ENCODE measurements around the gene CFAP97.
"Not testable (repeated sequence)": the region's sequence is repeated elsewhere in the genome, so short reads cannot be mapped to it uniquely, and the experiment has no call there.

Gene CFAP97

DNA sequence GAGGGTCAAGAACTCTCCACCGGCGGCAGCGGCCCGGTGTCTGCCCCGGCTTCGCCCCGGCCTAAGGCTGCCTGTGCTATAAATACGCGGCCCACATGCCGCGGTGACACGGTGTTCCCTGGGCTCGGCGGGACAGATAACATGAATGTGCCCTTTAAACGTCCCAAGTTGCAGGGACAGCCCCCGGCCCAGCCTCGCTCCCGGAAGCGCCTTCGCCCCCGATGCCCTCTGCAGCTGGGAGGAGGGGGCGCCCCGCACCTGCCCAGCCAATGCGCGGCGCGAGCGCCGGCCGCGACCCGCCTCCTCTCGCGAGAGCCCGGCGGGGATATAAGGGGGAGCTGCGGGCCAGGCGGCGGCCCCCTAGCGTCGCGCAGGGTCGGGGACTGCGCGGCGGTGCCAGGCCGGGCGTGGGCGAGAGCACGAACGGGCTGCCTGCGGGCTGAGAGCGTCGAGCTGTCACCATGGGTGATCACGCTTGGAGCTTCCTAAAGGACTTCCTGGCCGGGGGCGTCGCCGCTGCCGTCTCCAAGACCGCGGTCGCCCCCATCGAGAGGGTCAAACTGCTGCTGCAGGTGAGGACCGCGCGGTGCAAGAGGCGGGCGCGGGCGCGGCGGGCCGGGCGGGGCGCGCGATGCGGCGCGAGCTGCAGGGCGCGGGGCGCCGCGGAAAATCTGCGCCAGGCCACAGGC lies 60.7 kb downstream of the CFAP97 start, which contains the start of gene SLC25A4:
Gene SLC25A4, plus strand, starts transcription at position 355 of the 689 bp plus-strand sequence. Its CDS starts 107 bp downstream, at position 462.
- DNase-seq (ENCODE audit: low spot score), result peak; percentile 83

DNA sequence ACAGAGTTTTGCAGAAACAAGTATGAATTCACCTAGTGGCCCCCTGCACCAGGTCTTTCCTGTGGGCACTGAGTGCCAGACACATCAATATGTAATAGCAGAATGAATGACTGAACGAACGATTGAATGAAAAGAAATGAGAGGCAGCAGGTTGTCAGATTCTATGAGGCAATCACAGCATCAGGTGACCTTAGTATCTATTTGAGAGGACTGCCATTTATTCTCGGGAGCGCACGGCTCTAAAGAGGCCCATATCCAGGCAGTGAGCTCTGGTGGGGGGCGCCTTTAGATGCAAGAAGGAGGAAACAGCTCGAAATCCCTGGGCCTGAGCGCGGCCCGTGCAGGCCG lies 61.3 kb downstream of the CFAP97 start:
- no peak for DNase-seq (ENCODE audit: low spot score)

DNA sequence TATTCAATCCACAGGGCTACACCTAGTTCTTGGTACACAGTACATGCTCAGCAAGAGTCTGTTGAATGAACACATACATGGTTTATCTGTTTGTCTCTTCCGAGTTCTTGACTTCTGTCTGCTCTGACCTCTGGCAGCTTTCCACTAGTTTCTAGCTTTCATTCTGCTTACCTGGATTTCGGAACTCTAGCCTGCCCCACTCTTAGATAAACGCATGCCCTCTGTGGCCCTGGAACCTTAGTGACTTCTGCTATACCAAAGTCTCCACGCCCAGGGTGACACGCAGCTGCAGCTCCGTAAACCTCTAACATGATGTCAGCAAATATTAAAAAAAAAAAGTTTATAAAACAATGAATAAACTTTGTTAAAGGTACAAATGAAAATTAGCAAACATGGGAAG lies 62.0 kb downstream of the CFAP97 start:
- DNase-seq (ENCODE audit: low spot score), result no peak

DNA sequence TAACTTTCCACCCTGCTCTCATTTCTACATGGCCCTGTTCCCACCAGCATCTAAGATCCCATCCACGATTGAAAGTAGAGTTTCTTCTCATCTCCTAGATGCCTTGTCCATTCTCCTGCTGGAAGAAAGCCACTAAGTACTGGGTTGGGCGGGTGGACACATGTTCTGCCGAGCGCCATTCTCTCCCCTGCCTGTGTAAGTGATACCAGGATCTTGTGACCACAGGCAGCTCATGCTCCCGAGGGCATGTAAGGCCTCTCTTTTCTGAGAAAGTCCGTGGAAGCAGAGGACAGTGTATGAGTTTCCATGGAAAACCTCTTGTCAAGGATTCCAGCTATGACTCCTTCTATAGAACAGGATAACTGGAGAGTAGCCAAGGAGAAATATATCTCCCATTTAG lies 64.1 kb downstream of the CFAP97 start:
- DNase-seq (ENCODE audit: low spot score), result no peak

DNA sequence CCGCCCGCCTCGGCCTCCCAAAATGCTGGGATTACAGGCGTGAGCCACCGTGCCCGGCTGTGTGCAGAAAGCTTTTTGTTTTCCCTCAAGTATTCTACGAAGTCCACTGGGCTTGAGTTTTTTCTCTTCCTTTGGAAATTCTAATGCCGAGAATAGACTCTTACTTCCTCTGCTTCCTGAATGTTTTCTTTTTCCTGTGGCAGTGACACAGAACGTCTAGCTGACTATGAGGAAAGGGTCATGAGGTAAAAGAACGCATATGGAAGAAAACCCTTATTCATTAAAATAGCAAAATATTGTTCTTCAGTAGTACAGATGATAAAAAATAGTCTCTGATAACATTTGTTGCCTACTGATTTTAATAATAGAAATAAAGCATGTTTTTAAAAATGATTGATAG lies 65.6 kb downstream of the CFAP97 start:
- DNase-seq (ENCODE audit: low spot score), result no peak

DNA sequence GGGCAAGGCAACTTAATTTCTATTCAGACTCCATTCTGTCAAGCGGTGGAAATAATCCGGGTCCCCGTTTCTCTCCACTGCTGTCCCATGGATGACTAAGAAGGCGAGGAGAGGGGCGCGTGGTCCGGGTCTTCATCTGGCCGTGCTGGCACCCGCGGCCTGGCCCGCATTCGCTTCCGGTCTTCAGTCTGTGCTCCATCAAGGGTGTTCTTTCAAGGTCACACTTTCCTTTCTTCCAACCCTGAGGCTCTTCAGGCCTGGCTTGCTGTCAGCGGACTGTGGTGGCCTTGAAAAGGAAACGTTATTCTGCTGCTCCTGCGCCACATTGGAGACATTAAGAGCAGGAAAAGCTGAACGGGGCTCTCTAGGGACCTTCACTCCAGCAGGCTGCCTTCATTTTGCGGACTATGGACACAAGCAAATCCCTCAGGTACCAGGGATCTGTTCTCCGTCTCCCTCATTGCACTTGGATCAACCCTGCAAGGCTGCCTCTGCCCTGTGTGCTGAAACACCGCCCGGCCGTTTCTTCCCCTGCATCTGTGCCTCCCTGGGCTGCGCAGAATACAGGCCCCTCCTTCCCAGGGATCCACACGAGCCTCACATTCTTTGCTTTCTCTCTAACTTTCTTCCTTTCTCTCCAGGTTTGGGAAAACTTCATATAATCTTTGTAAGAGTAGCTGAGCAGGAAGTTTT lies 66.4 kb downstream of the CFAP97 start:
- no peak for DNase-seq (ENCODE audit: low spot score)

DNA sequence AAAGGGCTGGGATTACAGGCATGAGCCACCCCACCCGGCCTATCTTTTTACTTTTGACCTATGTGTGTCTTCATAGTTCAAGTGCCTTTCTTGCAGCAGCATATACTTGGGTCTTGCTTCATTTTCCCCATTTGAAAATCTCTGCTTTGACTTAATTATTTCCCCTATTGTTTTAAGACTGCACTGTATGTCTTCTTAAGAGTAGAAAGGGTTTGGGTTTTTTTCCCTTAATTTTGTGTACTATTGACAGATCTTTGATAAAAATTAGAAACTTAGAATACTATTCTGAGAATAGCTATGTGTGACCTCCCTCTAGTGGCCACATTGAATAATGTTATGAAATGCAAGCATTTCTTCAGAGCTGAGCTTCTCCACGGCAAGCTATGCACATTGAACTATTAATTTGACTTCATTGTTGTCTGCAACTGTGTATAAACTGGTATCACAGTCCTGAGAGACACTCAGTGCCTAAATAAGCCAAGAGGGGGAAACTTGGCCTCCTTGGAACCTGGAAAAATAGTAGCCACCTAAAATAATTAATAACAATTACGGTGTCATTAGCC lies 69.4 kb downstream of the CFAP97 start:
- DNase-seq (ENCODE audit: low spot score), result peak; percentile 73

DNA sequence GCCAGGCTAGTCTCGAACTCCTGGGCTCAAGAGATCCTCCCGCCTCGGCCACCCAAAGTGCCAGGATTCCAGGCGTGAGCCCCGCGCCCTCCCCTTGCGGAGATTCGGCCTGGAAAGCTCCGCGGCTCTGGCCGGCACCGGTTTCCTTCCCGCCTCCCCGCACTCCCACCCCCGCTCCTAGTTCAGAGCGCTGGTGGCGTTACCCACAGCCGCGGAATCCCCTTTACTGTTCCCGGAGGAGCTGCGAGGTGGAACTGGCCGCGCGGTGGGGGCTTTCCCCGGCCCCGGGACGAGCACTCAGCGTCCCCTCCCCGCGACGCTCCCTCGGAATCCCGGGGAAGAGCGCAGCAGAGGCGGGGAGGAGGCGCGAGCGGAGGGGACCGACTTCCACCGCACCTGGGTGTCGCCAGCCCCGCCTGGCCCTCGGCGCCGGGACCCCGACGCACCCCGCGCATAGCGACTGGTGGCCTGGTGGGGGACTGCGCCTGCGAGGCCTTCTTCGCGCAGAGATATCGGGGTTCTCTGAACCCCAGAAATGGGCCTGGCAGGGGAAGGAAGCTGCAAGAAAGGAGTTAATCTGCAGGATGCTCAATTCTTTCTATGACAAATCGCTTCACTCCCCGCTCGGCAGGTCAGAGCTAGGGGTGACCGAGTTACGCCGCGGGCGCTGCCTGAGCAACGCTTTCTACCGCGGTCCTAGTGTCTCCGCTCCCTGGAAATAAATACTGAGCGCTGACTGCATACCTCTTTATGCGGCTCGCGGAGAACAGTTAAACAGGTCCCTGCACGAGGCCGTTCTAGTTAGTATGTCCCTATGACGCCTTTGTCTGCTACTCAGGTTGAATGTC lies 75.3 kb downstream of the CFAP97 start:
- DNase-seq (ENCODE audit: low spot score), result peak; percentile 73

DNA sequence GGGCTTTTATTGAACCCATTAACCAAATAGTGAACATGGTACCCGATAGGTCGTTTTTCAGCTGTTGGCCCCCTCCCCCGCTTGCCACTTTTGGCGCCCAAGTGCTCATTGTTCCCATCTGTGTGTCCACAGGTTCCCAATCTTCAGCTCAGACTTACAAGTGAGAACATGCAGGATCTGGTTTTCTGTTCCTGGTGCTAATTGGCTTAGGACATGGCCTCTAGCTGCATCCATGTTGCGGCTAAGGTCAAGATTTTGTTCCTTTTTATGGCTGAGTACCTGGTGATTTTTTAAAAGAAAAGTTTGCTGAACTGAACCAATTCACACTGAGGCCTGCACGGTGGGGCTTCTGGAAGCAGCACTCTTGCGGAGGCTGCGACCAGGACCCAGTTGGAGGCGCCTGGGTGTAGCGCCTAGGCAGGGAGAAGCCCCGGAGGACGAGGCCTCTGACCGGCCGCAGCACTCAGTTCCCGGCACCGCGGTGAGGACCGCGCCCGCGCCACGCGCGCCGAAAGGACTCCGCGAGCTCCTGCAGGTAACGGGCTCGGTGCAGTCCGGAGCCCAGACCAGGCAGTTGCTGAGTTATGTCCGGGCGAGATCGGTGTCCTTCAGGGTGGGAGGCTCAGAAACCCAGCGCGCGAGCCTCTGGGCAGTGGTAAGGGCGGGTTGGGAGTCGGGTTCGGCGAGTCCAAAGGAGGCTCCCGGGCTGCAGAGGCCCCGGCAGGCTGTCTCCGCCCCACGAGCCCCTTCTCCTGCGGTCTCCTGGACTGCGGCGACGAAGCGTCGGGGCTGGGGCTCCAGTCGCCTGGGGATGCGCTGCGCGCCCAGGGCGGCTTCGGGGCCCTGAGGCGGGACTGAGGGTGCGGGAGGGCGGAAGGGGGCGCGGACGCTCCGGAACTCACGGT lies 76.5 kb downstream of the CFAP97 start:
- DNase-seq (ENCODE audit: low spot score), result peak; percentile 41

DNA sequence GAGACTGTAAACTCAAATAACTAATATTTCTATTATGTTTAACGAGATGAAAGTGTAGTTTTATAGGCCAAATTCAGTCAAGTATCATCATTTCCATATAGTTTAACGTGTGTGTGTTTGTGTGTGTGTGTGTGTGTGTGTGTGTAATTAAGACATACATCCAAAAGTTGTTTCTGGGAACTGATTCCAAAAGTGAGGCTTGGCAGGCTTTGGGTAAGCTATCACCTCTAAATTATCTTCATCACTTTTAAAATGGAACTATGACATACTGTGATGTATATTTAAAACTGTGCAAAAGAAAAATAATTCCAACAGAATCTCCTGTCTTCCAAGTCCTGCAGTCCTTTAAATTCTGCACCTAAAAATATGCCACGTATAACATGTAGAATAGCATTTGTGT lies 79.8 kb downstream of the CFAP97 start:
- DNase-seq (ENCODE audit: low spot score), result no peak

DNA sequence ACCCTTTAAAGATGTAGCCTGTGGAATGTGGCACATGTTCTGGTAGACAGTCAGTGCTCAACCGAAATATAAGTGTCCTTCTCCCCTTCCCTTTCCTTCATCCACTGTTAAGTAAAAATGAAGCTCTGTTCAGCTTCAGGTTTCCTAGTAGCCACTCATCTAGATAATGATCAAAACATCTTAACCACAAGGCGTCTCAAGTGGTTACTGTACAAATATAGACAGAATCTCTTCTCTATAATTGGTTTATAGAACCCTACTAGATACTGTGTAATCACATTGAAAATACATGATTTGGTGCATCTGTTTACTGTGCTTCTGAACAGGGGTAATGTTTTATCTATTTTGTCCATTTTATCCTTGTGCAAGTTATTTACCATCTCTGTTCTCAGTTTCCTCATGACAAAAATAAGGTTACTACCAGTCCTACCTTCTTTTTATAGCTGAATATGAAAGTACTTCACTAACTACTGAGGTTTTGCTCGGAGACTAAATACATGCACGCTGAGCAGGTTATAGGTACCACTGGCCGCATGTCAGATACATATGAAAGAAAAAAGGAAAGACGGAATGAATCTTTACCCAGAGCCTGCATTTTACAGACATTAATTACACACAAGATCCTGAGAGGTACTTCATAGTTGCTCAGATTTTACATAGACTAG lies 81.0 kb downstream of the CFAP97 start:
- DNase-seq (ENCODE audit: low spot score), result no peak

DNA sequence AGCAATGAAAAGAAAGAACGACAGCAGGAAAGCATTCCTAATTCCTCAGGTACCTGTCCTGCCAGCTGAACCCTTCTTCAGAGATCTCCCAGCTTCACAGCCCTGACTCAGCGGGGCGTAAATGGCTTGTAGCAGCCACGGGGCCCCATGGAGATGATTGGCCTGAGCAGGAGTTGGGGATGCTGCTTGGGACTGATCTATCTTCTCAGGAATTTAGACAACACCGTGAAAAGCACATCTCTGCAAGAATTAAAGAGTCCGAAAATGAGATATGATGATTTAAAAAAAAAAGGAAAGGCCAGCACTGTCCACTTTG lies 83.2 kb downstream of the CFAP97 start:
- DNase-seq (ENCODE audit: low spot score), result no peak

DNA sequence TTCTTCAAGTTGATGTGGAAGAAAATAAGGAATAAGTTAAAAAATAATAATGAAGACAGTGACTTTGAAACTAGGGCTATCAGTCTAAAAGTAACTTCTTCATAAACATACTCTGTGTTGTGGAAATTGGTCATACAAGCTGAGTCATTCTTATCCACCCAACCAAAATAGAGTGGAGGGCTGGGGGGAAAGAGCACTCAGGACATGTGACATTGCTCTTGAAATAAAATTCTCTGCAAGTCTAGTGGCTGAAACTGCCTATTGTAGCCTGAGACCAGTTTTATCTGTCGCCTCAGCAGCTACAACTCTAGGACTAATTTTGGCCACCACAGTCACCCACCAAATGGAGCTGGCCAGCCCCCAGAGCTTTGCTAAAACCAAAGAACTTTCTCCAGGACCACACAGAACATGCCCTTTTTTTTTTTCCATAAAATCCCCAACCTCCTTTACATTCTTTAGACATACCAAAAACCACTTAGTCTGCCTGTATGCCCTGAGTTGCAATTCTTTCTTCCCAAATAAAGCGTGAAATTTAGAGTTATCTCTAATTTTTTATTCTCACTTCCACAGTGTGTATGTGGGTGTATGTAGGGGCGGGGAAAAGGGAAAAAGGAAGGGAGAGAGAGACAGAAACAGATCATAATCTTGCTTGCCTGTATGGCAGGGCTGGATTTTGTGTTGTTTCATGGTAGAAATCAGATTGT lies 83.7 kb downstream of the CFAP97 start:
- no peak for DNase-seq (ENCODE audit: low spot score)

DNA sequence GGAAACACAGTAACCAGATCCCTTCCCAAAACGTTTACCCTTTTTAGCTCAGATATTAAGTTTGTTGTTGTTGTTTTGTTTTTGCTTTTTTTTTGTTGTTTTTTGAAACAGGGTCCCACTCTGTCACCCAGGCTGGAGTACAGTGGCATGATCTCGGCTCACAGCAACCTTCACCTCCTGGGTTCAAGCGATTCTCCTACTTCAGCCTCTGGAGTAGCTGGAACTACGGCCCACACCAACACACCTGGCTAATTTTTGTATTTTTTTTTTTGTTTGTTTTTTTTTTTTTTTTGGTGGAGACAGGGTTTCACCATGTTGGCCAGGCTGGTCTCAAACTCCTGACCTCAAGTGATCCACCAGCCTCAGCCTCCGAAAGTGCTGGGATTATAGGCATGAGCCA lies 84.3 kb downstream of the CFAP97 start:
- DNase-seq (ENCODE audit: low spot score), result not testable (repeated sequence)

DNA sequence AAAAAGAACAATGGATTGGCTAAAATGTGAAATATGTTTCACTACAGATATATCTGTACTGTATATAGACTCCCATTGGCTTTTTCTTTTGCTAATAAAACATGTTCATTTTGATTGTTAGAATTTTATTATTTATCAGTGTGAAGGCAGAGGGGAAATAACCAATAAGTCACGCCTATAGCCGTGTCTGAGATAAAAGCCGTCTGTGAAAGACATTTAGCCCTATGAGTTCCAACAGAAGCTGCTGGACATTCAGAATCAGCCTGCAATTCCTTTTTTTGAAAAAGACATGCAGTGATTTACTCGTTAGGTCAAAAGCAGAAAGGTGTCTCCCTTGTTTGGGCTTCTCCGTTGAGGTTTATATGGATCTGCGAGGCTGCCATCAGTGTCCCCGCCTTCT lies 84.9 kb downstream of the CFAP97 start:
- DNase-seq (ENCODE audit: low spot score), result no peak

DNA sequence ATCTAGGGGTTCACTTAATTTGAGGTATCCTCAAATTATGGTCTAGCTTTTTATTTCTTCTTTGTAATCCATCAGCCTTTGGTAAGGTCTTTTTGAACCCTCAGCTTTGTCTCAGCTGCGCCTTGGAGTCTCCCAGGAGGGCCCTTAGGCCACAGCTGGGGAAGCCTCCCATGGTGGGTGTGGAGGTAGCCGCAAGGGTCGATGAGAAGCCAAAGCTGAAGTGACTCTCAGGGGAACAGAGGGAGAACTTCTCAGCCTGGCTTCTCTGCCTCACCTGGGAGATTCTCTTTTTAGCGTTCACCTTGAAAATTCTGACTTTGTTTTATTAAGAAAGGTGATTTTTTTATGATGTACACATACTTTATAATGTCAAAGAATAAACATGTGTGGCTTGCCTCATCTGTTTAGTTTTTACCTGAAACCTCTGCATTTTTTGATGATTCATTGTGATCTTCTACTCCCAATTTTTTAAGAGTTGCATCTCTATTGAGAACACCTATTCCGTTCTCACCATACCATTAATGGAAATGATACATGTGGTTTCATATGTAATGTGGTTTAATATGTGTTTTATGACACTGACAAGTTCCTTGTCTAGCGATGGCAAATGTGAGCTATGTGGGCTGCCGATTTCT lies 86.4 kb downstream of the CFAP97 start:
- DNase-seq (ENCODE audit: low spot score), result no peak

DNA sequence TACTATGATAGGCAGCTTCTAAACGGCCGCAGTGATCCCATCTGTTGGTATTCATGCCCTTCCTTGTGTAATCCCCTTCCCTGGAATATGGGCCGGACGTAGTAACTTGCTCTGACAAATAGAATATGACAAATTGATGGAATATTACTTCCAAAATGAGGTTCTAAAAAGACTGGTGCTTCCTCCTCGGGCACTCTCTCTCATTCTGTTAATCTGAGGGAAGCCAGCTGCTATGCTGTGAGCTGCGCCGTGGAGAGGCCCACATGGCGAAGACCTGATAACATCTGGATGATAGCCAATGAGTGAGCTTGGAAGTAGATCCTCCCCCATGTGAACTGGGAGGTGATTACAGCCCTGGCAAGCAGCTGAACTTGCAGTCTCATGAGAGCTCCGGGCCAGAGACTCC lies 88.0 kb downstream of the CFAP97 start:
- no peak for DNase-seq (ENCODE audit: low spot score)

DNA sequence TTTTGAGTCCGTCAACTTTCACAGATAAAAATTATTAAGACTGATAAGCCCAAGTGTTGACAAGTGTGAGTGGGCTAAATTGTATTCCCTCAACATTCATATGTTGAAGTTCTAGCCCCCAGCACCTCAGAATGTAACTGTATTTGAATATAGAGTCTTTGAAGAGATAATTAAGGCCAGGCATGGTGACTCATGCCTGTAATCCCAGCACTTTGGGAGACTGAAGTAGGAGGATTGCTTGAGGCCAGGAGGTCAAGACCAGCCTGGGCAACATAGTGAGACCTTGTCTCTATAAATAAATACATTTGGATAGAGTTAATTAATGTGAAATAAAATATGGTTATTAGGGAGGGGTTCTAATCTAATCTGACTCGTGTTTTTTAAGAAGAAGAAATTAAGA lies 90.5 kb downstream of the CFAP97 start:
- no peak for DNase-seq (ENCODE audit: low spot score)

DNA sequence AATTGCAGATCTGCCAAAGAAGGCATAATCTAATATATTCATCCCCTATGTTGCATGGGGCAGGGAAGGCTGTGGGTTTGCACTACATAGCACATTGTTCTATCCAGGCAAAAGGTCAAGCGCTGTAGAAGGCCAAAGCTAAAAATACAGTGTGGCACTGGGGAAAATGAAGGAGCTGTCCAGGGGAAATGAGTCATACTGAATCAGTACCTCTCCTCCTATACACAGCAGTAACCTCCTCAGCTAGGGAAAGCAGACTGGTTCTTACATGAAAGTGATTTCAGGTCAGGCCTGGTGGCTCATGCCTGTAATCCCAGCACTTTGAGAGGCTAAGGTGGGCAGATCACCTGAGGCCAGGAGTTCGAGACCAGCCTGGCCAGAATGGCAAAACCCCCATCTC lies 91.7 kb downstream of the CFAP97 start:
- peak; percentile 6 for DNase-seq (ENCODE audit: low spot score)

DNA sequence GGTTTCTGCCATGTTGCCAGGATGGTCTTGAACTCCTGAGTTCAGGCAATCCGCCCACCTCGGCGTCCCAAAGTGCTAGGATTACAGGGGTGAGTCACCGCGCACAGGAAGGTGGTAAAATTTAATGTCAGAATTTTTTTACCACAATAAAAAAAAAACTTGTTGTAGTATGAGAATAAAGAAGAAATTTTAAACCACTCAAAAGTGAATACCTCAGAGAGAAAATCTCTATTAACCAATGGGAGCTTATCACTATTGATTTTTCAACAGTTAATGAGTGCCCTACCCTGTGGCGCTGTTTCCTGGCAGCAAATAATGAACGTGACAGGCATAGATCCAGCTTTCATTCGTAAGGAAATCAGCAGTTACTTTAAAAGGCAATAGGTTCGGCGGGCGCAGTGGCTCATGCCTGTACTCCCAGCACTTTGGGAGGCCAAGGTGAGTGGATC lies 93.4 kb downstream of the CFAP97 start:
- DNase-seq (ENCODE audit: low spot score), result no peak
